Measurements from ENCODE around the gene UNKL. TPM values are rescaled to one million over a fixed set of nuclear protein-coding genes. Genes with fewer than 3 reads are reported as not detected.
"Not testable (repeated sequence)": the region's sequence is repeated elsewhere in the genome, so short reads cannot be mapped to it uniquely, and the experiment has no call there.

UNKL gene
- total RNA-seq, 1 donor from 2014 or later = 3.7 TPM

DNA sequence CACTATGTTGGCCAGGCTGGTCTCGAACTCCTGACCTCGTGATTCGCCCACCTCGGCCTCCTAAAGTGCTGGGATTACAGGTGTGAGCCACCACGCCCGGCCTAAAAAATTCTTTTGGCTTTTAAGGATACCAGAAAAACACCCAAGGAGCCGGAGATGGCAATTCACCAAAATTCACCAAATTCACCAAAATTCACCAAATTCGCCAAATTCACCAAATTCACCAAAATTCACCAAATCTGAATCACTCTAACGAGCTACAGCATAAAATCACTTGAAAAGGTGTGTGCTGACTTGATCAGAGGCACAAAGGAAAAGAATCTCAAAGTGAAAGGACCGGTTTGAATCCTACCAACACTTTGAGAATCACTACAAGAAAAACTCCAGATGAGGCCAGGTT lies 85.5 kb downstream of the UNKL start:
- not testable (repeated sequence) for H3K9me3 ChIP-seq (ENCODE audit: control insufficient read depth in 3 of 3, low read length in 3 of 3); H3K9ac ChIP-seq (ENCODE audit: low read depth in 1 of 3, low read length in 3 of 3); H3K27ac ChIP-seq (ENCODE audit: low read depth, low read length); H3K4me3 ChIP-seq (ENCODE audit: low read length in 3 of 3)
- Histone ChIP-seq H3K27me3 (ENCODE audit: control insufficient read depth in 3 of 3, insufficient read depth in 3 of 3, low read length in 3 of 3) (peaks cover 26 to 39% (median 29%) of the 10 kb centered on the region in 3 donors), H3K4me1 (ENCODE audit: control insufficient read depth in 3 of 3, insufficient read depth in 3 of 3, low read length in 3 of 3) (peaks cover 3 to 14% (median 10%) of the 10 kb centered on the region in 3 donors), H3K36me3 (ENCODE audit: control insufficient read depth in 3 of 3, insufficient read depth in 3 of 3, low read length in 3 of 3) (peaks cover 11 to 15% (median 13%) of the 10 kb centered on the region in 3 donors)

DNA sequence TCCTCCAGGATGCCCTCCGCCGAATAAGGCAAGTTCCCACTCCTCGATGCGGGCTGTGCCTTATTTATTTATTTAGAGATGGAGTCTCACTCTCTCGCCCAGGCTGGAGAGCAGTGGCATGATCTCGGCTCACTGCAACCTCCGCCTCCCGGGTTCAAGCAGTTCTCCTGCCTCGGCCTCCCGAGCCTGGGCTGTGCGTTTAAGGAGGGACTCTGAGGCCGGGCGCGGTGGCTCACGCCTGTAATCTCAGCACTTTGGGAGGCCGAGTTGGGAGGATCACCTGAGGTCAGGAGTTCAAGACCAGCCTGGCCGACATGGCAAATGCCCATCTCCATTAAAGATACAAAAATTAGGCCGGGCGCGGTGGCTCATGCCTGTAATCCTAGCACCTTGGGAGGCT lies 86.4 kb downstream of the UNKL start:
- H3K27ac ChIP-seq (ENCODE audit: low read depth, low read length); H3K4me3 ChIP-seq (ENCODE audit: low read length in 3 of 3); H3K9ac ChIP-seq (ENCODE audit: low read depth in 1 of 3, low read length in 3 of 3); H3K9me3 ChIP-seq (ENCODE audit: control insufficient read depth in 3 of 3, low read length in 3 of 3): not testable (repeated sequence)
- peaks cover 22 to 32% (median 23%) of the 10 kb centered on the region in 3 donors for H3K27me3 ChIP-seq (ENCODE audit: control insufficient read depth in 3 of 3, insufficient read depth in 3 of 3, low read length in 3 of 3)
- H3K4me1 ChIP-seq (ENCODE audit: control insufficient read depth in 3 of 3, insufficient read depth in 3 of 3, low read length in 3 of 3) = peaks cover 3 to 14% (median 10%) of the 10 kb centered on the region in 3 donors
- H3K36me3 ChIP-seq (ENCODE audit: control insufficient read depth in 3 of 3, insufficient read depth in 3 of 3, low read length in 3 of 3) = peaks cover 17 to 22% (median 20%) of the 10 kb centered on the region in 3 donors

DNA sequence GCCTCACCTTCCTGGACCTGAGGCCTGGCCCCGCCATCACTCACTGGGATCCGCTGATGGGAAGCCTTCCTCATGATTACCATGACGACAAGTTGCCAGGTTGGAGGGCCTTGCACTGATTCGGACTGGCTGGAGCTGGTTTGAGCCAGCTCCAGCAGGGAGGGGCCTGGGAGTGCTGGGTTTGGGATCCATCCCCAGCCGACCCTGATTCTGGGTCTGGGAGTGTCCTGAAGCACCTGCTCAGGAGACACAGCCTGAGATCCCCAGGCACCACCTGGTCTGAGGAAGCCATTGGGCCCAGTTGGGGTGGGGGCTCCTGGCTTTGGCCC lies 86.9 kb downstream of the UNKL start:
- H3K27me3 ChIP-seq (ENCODE audit: control insufficient read depth in 3 of 3, insufficient read depth in 3 of 3, low read length in 3 of 3) = peaks cover 18 to 27% (median 18%) of the 10 kb centered on the region in 3 donors
- no peak overlapping the region for H3K4me3 ChIP-seq (ENCODE audit: low read length in 3 of 3)
- peaks cover 3 to 10% (median 10%) of the 10 kb centered on the region in 3 donors for H3K4me1 ChIP-seq (ENCODE audit: control insufficient read depth in 3 of 3, insufficient read depth in 3 of 3, low read length in 3 of 3)
- H3K27ac ChIP-seq (ENCODE audit: low read depth, low read length) = no peak overlapping the region
- H3K9ac ChIP-seq (ENCODE audit: low read depth in 1 of 3, low read length in 3 of 3) = no peak overlapping the region
- H3K9me3 ChIP-seq (ENCODE audit: control insufficient read depth in 3 of 3, low read length in 3 of 3) = peaks cover 0 to 2% (median 0%) of the 10 kb centered on the region in 3 donors
- H3K36me3 ChIP-seq (ENCODE audit: control insufficient read depth in 3 of 3, insufficient read depth in 3 of 3, low read length in 3 of 3) = peaks cover 17 to 22% (median 21%) of the 10 kb centered on the region in 3 donors

- Histone ChIP-seq H3K4me3 (ENCODE audit: low read length in 3 of 3) (no peak overlapping the region), H3K27me3 (ENCODE audit: control insufficient read depth in 3 of 3, insufficient read depth in 3 of 3, low read length in 3 of 3) (peaks cover 13 to 22% (median 13%) of the 10 kb centered on the region in 3 donors), H3K9me3 (ENCODE audit: control insufficient read depth in 3 of 3, low read length in 3 of 3) (peaks cover 0 to 2% (median 0%) of the 10 kb centered on the region in 3 donors), H3K9ac (ENCODE audit: low read depth in 1 of 3, low read length in 3 of 3) (no peak overlapping the region), H3K4me1 (ENCODE audit: control insufficient read depth in 3 of 3, insufficient read depth in 3 of 3, low read length in 3 of 3) (peaks cover 3 to 10% (median 9%) of the 10 kb centered on the region in 3 donors), H3K27ac (ENCODE audit: low read depth, low read length) (no peak overlapping the region), H3K36me3 (ENCODE audit: control insufficient read depth in 3 of 3, insufficient read depth in 3 of 3, low read length in 3 of 3) (peaks cover 17 to 23% (median 22%) of the 10 kb centered on the region in 3 donors)
These were observed 87.4 kb downstream of the UNKL start for GRCh38 chr16:1326946-1327618.

DNA sequence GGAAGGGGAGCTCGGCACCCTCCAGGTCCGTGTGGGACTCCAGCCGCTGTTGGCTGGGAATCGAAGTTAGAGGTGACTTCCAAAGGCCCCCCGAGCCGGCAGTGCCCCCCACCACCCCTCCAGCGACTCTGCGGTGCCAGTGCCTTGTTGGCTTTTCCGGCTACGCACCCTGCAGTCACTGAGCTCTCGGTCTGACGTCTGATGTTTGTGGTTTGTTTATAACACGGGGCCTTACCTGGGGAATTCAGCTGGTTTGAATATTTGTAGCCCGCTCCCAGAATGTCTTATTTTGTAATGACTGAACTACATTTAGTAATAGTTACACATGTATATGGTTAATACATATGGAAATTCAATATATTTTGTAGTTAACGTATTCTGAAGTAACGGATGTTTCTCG lies 88.1 kb downstream of the UNKL start:
- Histone ChIP-seq H3K36me3 (ENCODE audit: control insufficient read depth in 3 of 3, insufficient read depth in 3 of 3, low read length in 3 of 3) (peaks cover 17 to 27% (median 27%) of the 10 kb centered on the region in 3 donors), H3K27ac (ENCODE audit: low read depth, low read length) (no peak overlapping the region), H3K4me3 (ENCODE audit: low read length in 3 of 3) (no peak overlapping the region), H3K27me3 (ENCODE audit: control insufficient read depth in 3 of 3, insufficient read depth in 3 of 3, low read length in 3 of 3) (peaks cover 6 to 15% (median 6%) of the 10 kb centered on the region in 3 donors), H3K9ac (ENCODE audit: low read depth in 1 of 3, low read length in 3 of 3) (no peak overlapping the region), H3K9me3 (ENCODE audit: control insufficient read depth in 3 of 3, low read length in 3 of 3) (peaks cover 0 to 2% (median 0%) of the 10 kb centered on the region in 3 donors), H3K4me1 (ENCODE audit: control insufficient read depth in 3 of 3, insufficient read depth in 3 of 3, low read length in 3 of 3) (peaks cover 1 to 3% (median 2%) of the 10 kb centered on the region in 3 donors)

- H3K9ac ChIP-seq (ENCODE audit: low read depth in 1 of 3, low read length in 3 of 3) = no peak overlapping the region
- H3K4me1 ChIP-seq (ENCODE audit: control insufficient read depth in 3 of 3, insufficient read depth in 3 of 3, low read length in 3 of 3) = peaks cover 0 to 2% (median 0%) of the 10 kb centered on the region in 3 donors
- peaks cover under 1 to 9% (median under 1%) of the 10 kb centered on the region in 3 donors for H3K27me3 ChIP-seq (ENCODE audit: control insufficient read depth in 3 of 3, insufficient read depth in 3 of 3, low read length in 3 of 3)
- H3K27ac ChIP-seq (ENCODE audit: low read depth, low read length) = no peak overlapping the region
- H3K4me3 ChIP-seq (ENCODE audit: low read length in 3 of 3) = no peak overlapping the region
- H3K36me3 ChIP-seq (ENCODE audit: control insufficient read depth in 3 of 3, insufficient read depth in 3 of 3, low read length in 3 of 3) = peaks cover 23 to 31% (median 30%) of the 10 kb centered on the region in 3 donors
- peaks cover 0 to 2% (median 0%) of the 10 kb centered on the region in 3 donors for H3K9me3 ChIP-seq (ENCODE audit: control insufficient read depth in 3 of 3, low read length in 3 of 3)
These were observed 88.7 kb downstream of the UNKL start for GRCh38 chr16:1325673-1326371.

DNA sequence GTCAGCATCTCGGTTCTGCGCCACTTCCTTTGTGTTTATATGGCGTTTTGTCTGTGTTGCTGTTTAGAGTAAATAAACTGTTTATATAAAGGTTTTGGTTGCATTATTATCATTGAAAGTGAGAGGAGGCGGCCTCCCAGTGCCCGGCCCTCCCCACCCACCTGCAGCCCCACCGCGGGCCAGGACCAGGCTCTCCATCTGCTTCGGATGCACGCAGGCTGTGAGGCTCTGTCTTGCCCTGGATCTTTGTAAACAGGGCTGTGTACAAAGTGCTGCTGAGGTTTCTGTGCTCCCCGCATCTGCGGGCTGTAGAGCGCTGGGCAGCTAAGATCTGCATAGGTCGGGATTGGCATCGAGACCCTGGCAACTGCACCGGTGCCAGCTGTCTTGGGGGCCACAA lies 89.2 kb downstream of the UNKL start:
- Histone ChIP-seq H3K27me3 (ENCODE audit: control insufficient read depth in 3 of 3, insufficient read depth in 3 of 3, low read length in 3 of 3) (peaks cover 0 to 4% (median 0%) of the 10 kb centered on the region in 3 donors), H3K4me1 (ENCODE audit: control insufficient read depth in 3 of 3, insufficient read depth in 3 of 3, low read length in 3 of 3) (peaks cover 0 to 2% (median 0%) of the 10 kb centered on the region in 3 donors), H3K9ac (ENCODE audit: low read depth in 1 of 3, low read length in 3 of 3) (no peak overlapping the region), H3K36me3 (ENCODE audit: control insufficient read depth in 3 of 3, insufficient read depth in 3 of 3, low read length in 3 of 3) (peaks cover 29 to 37% (median 35%) of the 10 kb centered on the region in 3 donors), H3K9me3 (ENCODE audit: control insufficient read depth in 3 of 3, low read length in 3 of 3) (no peaks in the 10 kb centered on the region), H3K4me3 (ENCODE audit: low read length in 3 of 3) (no peak overlapping the region), H3K27ac (ENCODE audit: low read depth, low read length) (no peak overlapping the region)

DNA sequence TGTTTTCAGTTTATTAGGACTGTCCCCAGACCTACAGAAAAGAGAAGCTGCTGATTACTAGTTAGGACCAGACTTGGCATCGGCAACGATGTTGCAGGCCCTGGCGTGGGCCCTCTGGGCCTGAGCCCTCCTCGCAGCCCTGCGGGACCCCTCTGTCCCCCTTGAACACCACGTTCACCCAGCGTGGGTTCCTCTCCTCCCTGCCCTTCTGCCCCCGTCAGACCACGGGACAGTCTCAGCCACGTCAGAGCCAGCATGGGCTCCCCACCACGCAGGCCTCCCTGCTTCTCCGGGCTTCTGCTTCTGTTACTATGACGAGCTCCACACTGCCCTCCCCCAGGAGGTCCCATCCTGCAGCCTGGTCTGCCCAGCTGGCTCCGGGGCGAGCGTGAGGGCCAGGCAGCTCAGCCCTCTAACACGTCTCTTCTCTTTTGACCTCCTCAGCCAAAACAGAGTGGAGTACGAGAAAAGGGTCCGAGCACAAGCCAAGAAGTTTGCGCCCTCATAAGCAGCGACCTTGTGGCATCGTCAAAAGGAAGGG lies 90.1 kb downstream of the UNKL start:
- peaks cover 0 to 2% (median 0%) of the 10 kb centered on the region in 3 donors for H3K4me1 ChIP-seq (ENCODE audit: control insufficient read depth in 3 of 3, insufficient read depth in 3 of 3, low read length in 3 of 3)
- H3K27me3 ChIP-seq (ENCODE audit: control insufficient read depth in 3 of 3, insufficient read depth in 3 of 3, low read length in 3 of 3) = no peaks in the 10 kb centered on the region
- no peak overlapping the region for H3K27ac ChIP-seq (ENCODE audit: low read depth, low read length)
- H3K36me3 ChIP-seq (ENCODE audit: control insufficient read depth in 3 of 3, insufficient read depth in 3 of 3, low read length in 3 of 3) = peaks cover 38 to 45% (median 44%) of the 10 kb centered on the region in 3 donors
- H3K4me3 ChIP-seq (ENCODE audit: low read length in 3 of 3) = no peak overlapping the region
- no peaks in the 10 kb centered on the region for H3K9me3 ChIP-seq (ENCODE audit: control insufficient read depth in 3 of 3, low read length in 3 of 3)
- H3K9ac ChIP-seq (ENCODE audit: low read depth in 1 of 3, low read length in 3 of 3) = no peak overlapping the region

DNA sequence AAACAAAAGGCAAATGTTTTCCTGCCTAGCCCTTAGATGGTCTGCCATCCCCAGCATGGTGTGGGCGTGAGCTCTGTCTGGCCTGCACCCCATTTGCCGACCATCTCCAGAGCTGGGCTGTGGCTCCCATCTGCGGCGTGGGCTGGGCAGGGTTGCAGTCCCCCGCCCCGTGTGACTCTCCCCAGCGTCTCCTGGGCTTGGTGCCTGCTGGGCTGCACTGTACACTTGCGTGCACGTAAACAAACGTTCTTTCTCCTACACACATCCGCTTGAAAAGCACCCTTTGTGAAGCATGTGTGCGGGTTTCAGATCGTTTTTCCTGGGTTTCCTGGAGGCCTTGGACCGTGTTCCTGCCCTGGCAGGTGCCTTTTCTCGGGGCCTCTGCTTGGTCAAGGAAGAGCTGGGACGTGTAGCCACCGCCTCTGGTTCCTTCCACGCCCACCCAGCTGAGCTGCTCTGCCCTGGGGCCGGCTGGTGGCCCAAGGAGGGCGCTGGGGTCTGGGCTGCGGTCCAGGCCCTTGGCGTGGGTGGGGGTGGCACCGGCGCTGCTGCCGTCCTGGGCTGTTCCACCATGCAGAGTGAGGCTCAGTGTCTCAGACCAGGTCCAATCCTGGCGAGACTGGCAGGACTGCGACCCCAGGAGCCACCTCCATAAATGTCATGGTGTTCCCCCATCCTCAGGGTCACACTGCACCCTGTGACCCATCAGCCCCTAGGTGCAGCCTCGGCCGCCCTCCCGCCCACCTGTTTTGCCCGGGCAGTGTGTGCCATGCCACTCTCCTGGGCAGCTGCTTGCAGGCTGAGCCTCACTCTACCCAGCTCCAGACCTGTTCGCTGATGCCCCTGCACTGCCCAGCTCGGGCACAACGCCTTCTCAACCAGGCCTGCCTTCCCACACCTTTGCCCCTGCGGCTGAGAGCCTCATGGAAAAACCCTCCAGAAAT lies 90.9 kb downstream of the UNKL start:
- Histone ChIP-seq H3K4me3 (ENCODE audit: low read length in 3 of 3) (no peak overlapping the region), H3K27ac (ENCODE audit: low read depth, low read length) (no peak overlapping the region), H3K9ac (ENCODE audit: low read depth in 1 of 3, low read length in 3 of 3) (no peak overlapping the region), H3K9me3 (ENCODE audit: control insufficient read depth in 3 of 3, low read length in 3 of 3) (no peaks in the 10 kb centered on the region), H3K27me3 (ENCODE audit: control insufficient read depth in 3 of 3, insufficient read depth in 3 of 3, low read length in 3 of 3) (no peaks in the 10 kb centered on the region), H3K36me3 (ENCODE audit: control insufficient read depth in 3 of 3, insufficient read depth in 3 of 3, low read length in 3 of 3) (peaks cover 43 to 52% (median 50%) of the 10 kb centered on the region in 3 donors), H3K4me1 (ENCODE audit: control insufficient read depth in 3 of 3, insufficient read depth in 3 of 3, low read length in 3 of 3) (peaks cover 0 to 2% (median 0%) of the 10 kb centered on the region in 3 donors)
